ENCODE results near the gene RNF214.

The RNF214 gene

GRCh38 chr11:117289795-117290194, 57.3 kb downstream of the RNF214 start:
- DNase-seq, result no peak

GRCh38 chr11:117290809-117291396, 58.4 kb downstream of the RNF214 start, which contains the start of gene BACE1-AS:
Gene BACE1-AS (plus strand): TSS chr11:117291346.
- DNase-seq, result no peak

GRCh38 chr11:117292616-117293015, 60.1 kb downstream of the RNF214 start:
- no peak for DNase-seq

GRCh38 chr11:117295438-117296137, 63.1 kb downstream of the RNF214 start:
- no peak for DNase-seq

GRCh38 chr11:117296881-117297280, 64.4 kb downstream of the RNF214 start:
- DNase-seq, result no peak

GRCh38 chr11:117298195-117298594, 65.7 kb downstream of the RNF214 start:
- no peak for DNase-seq

GRCh38 chr11:117299351-117300282, 67.1 kb downstream of the RNF214 start:
- no peak for DNase-seq

- no peak for DNase-seq
These were observed 67.8 kb downstream of the RNF214 start for GRCh38 chr11:117300283-117300663.

GRCh38 chr11:117300773-117301172, 68.3 kb downstream of the RNF214 start:
- no peak for DNase-seq

GRCh38 chr11:117302228-117302627, 69.8 kb downstream of the RNF214 start:
- DNase-seq, result no peak

GRCh38 chr11:117303101-117303500, 70.6 kb downstream of the RNF214 start:
- no peak for DNase-seq

- DNase-seq, result no peak
These were observed 71.3 kb downstream of the RNF214 start for GRCh38 chr11:117303646-117304315.

GRCh38 chr11:117305145-117305544, 72.7 kb downstream of the RNF214 start:
- DNase-seq, result no peak

- no peak for DNase-seq
These were observed 76.8 kb downstream of the RNF214 start for GRCh38 chr11:117309310-117309709.

- no peak for DNase-seq
These were observed 80.6 kb downstream of the RNF214 start for GRCh38 chr11:117313091-117313490.

GRCh38 chr11:117313828-117314768, 81.6 kb downstream of the RNF214 start:
- no peak for DNase-seq

- no peak for DNase-seq
These were observed 82.4 kb downstream of the RNF214 start for GRCh38 chr11:117314840-117315239.

GRCh38 chr11:117315285-117316196, 83.1 kb downstream of the RNF214 start:
- no peak for DNase-seq

- no peak for DNase-seq
These were observed 83.9 kb downstream of the RNF214 start, which contains the start of gene BACE1 for GRCh38 chr11:117316197-117316961. Gene BACE1 (minus strand): TSS chr11:117316256. CDS start chr11:117315795, 461 bp downstream.

- DNase-seq, result no peak
These were observed 86.3 kb downstream of the RNF214 start for GRCh38 chr11:117318738-117319137.

Data from effector CD4-positive, alpha-beta T cell (primary cell).